GM19397 (cell line): ENCODE measurements around the gene C2orf49.
A peak's percentile ranks its signal among the peaks of the same experiment; 100 is the strongest.
"Not testable (repeated sequence)": the region's sequence is repeated elsewhere in the genome, so short reads cannot be mapped to it uniquely, and the experiment has no call there.

Source experiments
- ATAC-seq: cut with Tn5 transposase; IDR thresholded peaks from one replicate; pipeline ENCODE4 v1.9.1; 2021; ENCODE audit warnings: mild to moderate bottlenecking, moderate library complexity; ENCODE audit not compliant: unreplicated experiment

C2orf49 gene

GRCh38 chr2:105320651-105321215 is 16.6 kb upstream of the C2orf49 start:
- ATAC-seq, result no peak

GRCh38 chr2:105321875-105322646 is 15.3 kb upstream of the C2orf49 start:
- ATAC-seq, result no peak

- ATAC-seq, result no peak
Observed at GRCh38 chr2:105323111-105323510, 14.2 kb upstream of the C2orf49 start.

GRCh38 chr2:105324101-105324500 is 13.2 kb upstream of the C2orf49 start:
- no peak for ATAC-seq

- ATAC-seq, result no peak
Observed at GRCh38 chr2:105324732-105325131, 12.6 kb upstream of the C2orf49 start.

- ATAC-seq, result no peak
Observed at GRCh38 chr2:105325389-105325963, 11.9 kb upstream of the C2orf49 start.

- ATAC-seq, result not testable (repeated sequence)
Observed at GRCh38 chr2:105327271-105327670, 10.1 kb upstream of the C2orf49 start.

GRCh38 chr2:105327690-105328089 is 9.7 kb upstream of the C2orf49 start:
- ATAC-seq, result no peak

- ATAC-seq, result peak; percentile 25
Observed at GRCh38 chr2:105328281-105329196, 8.8 kb upstream of the C2orf49 start.

- no peak for ATAC-seq
Observed at GRCh38 chr2:105329197-105329554, 8.2 kb upstream of the C2orf49 start.

GRCh38 chr2:105329561-105330495 is 7.5 kb upstream of the C2orf49 start, which contains the start of gene TGFBRAP1:
Gene TGFBRAP1 (minus strand): TSS chr2:105329735. CDS start chr2:105308301, 21,434 bp downstream.
- ATAC-seq, result peak; percentile 81

GRCh38 chr2:105330681-105331375 is 6.5 kb upstream of the C2orf49 start:
- ATAC-seq, result no peak

- no peak for ATAC-seq
Observed at GRCh38 chr2:105334211-105334610, 3.1 kb upstream of the C2orf49 start.

GRCh38 chr2:105335469-105335868 is 1.9 kb upstream of the C2orf49 start:
- no peak for ATAC-seq

GRCh38 chr2:105336786-105337121 is 586 bp upstream of the C2orf49 start:
- ATAC-seq, result no peak

- peak; percentile 5 for ATAC-seq
Observed at GRCh38 chr2:105338020-105338385, 663 bp downstream of the C2orf49 start.

GRCh38 chr2:105339414-105339813 is 2.1 kb downstream of the C2orf49 start:
- no peak for ATAC-seq

- ATAC-seq, result no peak
Observed at GRCh38 chr2:105344704-105345345, 7.5 kb downstream of the C2orf49 start.

- no peak for ATAC-seq
Observed at GRCh38 chr2:105357122-105357521, 19.8 kb downstream of the C2orf49 start.
